GM18507 (cell line): ENCODE data around the gene AQP12B.
"Not testable (repeated sequence)": the region's sequence is repeated elsewhere in the genome, so short reads cannot be mapped to it uniquely, and the experiment has no call there.

Experiments used
- DNase-seq: peaks from one replicate; pipeline ENCODE4 v3.0.0; 2011; ENCODE audit warnings: low read depth; ENCODE audit not compliant: insufficient read length; ENCODE audit errors: extremely low spot score
- FAIRE-seq: peaks from 2 replicates; lab custom pipeline; 2011; peaks lifted over from hg19 to GRCh38; lab: Jason Lieb, UNC

AQP12B gene, protein sequence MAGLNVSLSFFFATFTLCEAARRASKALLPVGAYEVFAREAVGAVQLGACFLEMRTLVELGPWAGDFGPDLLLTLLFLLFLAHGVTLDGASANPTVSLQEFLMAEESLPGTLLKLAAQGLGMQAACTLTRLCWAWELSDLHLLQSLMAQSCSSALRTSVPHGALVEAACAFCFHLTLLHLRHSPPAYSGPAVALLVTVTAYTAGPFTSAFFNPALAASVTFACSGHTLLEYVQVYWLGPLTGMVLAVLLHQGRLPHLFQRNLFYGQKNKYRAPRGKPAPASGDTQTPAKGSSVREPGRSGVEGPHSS

DNA sequence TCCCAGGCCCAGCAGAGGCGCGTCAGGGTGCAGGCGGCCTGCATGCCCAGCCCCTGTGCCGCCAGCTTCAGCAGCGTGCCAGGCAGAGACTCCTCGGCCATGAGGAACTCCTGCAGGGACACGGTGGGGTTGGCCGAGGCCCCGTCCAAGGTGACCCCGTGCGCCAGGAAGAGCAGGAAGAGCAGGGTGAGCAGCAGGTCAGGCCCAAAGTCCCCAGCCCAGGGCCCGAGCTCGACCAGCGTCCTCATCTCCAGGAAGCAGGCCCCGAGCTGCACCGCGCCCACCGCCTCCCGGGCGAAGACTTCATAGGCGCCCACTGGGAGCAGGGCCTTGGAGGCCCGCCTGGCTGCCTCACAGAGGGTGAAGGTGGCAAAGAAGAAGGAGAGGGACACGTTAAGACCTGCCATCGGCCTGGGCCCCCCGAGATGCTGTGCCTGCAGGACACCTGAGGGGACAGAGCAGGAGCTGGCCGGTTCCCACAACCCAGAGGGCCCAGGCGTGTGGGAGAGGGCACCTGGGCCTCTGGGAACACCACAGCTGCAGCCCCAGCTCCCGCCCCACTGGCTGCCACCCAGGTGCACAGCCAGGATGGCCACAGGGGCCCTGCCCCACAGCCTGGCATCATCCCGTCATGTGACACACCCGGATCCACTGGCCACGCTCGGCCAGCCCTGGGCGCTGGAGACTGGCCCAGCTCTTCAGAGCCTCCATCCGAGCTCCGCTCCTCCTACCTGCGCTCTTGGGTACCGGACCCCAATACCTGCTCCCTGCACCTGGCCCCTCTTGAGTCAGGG lies at the start of gene AQP12B:
AQP12B (minus strand) TSS at position 455 of the 794 bp plus-strand sequence; CDS start at position 407, 48 bp downstream.
- not testable (repeated sequence) for DNase-seq, FAIRE-seq

DNA sequence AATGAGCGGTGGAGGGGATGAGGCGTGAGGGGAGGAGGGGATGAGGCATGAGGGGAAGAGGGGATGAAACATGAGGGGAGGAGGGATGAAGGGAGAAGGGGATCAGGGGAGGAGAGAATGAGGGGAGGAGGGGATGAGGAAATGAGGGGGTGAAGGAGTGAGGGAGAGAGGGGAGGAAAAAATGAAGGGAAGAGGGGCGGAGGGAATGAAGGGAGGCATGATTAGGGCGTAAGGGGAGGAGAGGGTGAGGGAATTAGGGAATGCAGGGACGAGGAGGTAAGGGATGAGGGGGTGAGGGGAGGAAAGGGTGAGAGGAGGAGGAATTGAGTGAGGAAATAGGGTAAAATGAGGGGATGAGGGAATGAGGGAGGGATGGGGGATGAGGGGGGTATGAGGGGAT lies 49.5 kb upstream of the AQP12B start:
- FAIRE-seq (no peak), DNase-seq (no peak)

DNA sequence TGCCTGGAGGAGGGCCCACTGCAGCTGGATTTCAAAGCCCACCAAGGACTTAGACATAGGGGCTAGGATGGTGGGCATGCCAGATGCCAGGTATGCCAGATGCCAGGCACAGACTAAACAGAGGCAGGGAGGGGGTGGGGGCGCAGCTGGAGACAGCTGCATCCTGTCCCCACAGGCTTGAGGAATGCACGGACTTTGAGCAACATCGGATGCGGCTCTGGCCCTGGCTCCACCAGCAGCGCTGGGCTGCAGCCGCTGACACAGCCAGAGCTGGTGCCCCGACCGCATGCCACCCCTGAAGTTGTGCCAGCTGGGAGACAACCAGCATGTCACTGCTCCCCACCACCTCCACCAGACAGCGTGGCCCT lies 48.5 kb upstream of the AQP12B start:
- DNase-seq (no peak), FAIRE-seq (no peak)

DNA sequence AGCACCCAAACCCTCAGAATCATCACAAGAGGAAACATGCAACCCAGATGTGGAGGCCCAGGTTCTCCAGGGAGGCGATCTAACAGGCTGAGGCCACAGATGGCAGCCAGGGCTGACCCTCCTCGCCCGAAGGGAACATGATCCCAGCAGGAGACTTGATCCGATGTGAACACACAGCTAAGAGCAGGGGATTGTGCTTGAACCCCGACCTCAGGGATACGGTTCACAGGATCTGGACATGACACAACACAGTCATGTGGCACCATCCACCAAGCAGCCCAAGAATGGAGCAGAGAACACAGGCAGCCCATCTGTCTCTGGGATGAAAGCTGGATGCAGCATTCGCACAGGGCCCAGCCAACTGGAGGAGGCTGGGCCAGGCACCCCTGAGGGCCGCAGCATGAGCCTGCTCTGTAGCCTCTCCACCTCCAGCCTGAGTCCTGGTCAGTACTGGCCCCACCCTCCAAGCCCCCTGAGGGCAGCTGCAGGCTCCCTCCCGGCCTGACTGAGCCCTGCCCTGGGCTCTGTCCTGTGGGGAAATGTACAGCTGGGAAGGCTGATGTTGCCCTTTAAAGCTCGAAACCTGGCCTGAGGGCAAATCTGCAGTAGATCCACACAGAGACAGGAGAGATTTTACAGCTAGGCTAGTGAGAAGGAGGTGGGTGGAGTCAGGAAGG lies 48.0 kb upstream of the AQP12B start:
- DNase-seq, result no peak
- no peak for FAIRE-seq

DNA sequence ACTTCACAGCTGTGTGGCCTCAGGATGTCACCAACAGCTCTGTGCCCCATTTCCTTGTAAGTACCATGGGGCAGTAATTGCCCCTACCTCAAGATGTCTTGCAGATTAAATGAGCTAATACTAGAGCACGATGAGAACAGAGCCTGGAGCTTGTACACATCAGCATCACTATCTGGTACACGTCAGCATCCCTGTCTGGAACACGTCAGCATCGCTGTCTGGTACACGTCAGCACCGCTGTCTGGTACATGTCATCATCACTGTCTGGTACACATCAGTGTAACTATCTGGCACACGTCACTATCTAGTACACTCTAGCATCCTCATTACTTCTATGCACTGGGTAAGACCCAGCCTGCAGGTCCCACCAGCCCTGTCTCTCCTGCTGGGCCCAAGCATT lies 46.1 kb upstream of the AQP12B start:
- FAIRE-seq (no peak), DNase-seq (no peak)

DNA sequence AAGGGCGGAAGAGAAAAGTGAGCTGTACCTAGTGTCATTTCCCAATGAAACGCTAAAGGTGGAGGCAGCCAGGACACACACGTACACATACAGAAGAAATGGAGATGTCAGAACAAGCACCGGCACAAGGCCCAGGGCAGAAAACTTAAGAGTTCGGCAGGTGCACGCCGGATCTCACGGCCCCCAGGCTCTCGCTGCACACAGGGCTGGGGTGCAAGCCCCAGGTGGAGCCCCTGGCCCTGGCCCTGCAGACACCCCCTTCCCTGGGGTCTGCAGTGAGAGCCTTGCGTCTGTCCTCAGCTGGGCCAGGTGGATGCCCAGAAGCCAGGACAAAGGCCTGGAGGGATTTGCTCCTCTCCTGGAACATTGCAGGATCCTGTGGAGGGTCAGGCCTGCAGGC lies 45.7 kb upstream of the AQP12B start:
- FAIRE-seq (no peak), DNase-seq (no peak)

DNA sequence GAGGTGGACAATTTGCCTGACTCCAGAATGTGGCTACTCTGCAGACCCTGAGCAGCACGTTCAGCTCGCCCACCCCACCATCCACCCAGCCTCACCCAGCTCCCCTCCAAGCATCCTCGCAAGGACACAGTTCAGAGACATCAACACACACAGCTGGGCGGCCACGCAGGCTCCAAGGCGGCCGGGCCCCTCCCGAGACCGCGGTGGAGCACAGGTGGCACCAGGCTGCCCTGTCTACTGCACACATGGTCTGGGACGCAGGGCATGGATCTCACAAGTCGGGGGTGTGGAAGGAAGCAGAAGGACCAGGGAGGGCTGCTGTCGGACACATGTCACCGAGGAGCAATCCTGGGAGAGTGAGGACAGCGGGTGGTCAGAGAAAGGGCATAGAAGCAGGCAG lies 45.2 kb upstream of the AQP12B start:
- DNase-seq (no peak), FAIRE-seq (no peak)

DNA sequence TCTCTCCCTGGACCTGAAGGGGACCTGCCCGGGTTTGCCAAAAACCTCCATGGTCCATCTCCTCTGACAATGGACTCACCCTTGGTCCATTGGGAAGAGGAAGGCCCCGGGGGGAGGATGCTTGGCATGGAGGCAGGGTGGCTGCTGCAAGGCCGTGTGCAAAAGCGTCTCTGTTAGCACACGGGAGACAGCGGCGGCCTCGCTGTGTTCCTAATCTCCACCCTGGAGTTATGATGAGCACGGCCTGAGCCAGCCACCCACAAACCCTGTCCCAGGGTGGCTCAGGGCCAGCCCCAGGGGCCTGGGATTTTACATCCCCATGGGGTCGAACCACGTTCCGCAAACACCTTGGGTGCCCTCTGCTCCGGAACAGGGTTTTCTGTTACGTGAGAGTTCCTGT lies 44.8 kb upstream of the AQP12B start:
- no peak for DNase-seq
- FAIRE-seq, result no peak

DNA sequence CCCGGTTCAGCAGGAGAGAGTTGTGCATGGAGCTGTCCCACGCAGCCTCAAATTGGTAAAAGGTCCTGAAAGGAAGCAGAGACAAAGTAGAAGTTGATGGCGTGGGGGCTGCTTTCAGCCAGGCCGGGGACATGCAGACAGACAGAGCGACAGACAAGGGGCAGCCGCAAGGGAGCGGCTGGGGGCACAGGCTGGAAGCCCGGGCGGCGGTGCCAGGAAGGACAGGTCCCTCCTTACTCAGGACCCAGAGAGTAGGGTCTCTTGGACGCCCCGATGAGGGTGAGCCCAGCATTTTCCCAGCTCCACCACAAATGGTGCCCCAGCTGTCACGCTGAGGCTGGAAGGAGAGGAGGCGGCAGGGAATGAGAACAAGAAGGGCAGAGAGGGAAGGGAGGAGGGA lies 44.2 kb upstream of the AQP12B start:
- FAIRE-seq, result no peak
- no peak for DNase-seq

DNA sequence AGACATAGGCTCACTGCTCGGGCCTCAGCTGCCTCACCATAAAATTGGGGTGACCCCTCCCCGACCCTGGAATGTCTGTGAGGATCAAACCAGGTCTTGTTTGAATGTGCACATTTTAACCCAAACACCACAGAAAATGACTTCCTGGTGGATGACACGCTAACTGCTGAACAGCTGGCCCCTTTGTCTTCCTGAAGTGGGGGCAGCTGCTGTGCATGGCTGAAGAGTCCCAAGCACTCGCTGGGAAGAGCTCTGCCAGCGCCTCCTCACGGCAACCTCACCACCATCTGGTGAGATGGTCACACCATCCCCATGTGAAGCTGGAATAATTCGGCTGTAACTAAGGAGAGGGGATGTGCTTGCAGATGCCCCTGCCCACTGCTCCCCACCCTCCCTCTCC lies 43.0 kb upstream of the AQP12B start:
- DNase-seq, result no peak
- FAIRE-seq, result no peak

DNA sequence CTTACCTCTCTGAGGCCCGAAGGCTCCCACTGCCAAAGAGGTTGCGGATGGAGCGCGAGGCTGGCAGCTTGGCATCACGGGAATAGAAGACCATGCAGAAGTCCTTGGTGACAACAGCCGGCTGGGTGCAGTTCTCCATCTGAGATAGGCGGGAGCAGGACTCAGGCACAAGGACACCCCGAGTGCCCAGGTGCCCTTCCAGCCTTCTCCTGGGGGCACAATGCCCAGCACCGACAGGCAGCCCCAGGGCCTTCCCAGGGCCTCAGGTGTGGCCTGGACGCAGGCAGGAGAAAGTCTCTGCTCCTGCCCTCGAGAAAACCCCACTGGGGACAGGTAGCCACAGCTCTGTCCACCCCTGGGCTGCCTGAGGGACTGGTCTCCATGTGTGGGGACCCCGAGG lies 42.6 kb upstream of the AQP12B start:
- FAIRE-seq (no peak), DNase-seq (no peak)

DNA sequence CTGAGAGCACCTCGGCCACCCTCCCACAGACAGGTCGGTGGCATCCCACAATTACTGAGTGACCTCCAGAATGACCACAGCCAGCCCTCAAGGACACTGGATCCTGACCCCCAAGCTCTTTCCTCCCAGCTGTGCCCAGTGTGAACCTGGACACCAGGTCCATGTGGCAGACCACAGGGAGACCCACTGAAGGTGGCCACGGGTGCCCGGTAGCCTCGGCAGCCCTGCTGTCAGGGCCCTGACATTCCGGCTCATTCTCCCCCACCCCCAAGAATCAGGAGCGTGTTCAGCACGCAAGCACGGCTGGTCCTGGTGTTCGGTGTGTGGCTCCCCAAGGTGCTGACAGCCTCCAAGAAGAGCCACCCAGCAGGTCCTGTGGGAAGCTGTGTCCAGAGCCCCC lies 41.7 kb upstream of the AQP12B start:
- no peak for FAIRE-seq
- DNase-seq, result no peak

DNA sequence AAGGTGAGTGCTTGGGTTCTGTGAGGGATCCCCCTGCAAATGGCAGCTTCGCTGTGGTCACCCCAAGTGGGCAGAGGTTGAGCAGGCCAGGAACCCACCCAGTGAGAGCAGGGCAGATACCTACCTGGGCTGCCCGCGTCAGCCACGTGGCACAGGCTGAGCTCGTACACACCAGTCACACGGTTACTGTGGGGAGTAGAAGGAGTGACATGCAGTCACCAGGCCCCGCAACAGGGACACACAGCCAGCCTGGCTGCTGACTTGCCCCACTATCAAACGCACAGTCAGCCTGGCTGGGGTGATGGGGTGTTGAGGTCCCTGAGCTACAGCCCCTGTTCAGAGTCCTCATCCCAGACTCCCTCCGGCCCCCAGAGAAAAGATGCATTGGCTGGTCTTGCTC lies 41.2 kb upstream of the AQP12B start:
- DNase-seq, result no peak
- FAIRE-seq, result no peak

DNA sequence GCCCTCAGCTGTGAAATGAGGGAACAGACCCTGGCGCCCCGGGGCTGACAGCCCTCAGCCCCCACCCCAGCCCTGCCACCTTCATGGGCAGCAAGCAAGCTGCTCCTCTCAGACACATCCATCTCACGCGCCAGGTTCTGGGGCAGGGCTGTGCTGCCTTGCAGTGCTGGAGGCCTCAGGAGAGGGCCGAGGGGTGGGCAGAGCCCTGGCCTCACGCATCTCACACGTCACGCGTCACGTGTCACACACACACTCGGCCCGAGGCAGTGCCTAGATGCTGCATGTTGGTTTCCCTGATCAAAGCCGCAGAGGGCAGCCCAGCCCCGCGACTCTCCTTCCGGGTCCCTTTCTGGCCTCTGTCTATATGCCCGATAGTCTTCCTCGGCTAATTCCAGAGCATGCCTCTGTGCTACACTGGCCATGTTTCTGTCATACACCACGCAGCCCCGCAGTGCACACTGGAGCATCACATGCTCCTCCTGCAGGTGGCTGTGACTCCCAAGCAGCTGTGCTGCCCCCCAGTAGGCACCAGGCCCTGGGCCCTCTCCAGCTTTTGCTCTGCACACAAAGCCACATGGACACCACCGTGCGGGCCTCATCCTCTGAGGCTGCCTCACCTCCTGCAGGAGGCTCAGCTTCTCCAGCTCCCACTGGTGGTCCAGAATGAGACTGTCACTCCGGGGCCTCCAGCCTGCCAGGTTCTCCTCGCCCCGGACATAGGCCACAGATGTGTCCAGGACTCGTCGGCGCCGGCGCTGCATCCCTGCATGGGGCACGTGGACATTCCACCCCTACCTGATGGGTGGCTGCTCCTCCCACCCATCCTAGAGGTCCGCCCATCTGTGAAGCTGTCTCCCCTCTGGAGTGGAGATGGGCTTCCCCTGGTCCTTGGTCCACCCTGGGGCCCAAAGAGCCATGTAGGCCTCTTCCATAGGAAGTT lies 40.4 kb upstream of the AQP12B start:
- DNase-seq (no peak), FAIRE-seq (no peak)

DNA sequence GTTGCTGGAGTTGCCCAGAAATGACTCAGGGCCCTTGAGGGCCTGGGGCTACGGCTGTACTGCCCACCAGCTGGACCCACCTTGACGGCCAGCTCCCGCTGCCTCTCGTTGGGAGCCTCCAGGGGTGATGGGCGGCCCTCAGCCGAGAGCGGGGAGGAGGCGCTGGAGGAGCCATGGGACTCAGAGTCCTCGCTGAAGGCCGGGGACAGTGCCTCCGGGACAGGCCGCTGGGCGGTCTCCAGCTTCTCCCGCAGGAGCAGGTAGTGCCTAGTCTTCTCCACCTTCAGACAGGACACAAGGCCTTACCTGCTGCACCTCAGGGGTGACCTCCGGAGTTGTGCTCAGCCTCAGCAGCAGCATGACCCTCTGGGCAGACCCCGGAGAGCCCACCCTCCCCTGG lies 39.7 kb upstream of the AQP12B start:
- FAIRE-seq (no peak), DNase-seq (no peak)

DNA sequence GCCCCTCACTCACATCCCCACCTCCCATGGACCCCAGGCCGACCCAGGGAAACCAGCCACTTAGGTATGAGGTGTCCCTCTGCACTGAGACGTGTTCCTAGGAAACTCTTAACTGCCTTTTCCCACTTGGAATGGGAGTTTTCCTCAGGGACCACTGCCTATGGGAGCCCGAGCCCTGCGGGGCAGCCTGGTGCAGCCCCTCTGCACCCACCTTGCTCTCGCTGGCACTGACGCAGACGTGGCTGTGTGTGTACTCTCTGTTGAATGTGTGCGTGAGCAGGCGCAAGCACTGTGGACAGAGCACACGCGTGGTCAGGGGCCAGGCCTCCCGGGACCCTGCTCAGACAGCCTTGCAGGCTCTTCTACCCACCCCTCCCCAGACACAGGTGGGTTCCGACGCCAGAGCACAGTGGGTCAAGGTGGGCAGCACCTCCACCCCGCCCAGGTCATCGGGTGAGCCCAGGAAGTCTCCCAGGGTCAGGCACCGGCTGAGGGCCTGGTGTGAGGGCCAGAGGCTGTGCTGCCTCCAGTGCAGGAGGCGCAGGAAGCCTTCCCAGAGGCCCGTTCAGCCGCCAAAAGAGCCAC lies 39.0 kb upstream of the AQP12B start:
- no peak for FAIRE-seq

DNA sequence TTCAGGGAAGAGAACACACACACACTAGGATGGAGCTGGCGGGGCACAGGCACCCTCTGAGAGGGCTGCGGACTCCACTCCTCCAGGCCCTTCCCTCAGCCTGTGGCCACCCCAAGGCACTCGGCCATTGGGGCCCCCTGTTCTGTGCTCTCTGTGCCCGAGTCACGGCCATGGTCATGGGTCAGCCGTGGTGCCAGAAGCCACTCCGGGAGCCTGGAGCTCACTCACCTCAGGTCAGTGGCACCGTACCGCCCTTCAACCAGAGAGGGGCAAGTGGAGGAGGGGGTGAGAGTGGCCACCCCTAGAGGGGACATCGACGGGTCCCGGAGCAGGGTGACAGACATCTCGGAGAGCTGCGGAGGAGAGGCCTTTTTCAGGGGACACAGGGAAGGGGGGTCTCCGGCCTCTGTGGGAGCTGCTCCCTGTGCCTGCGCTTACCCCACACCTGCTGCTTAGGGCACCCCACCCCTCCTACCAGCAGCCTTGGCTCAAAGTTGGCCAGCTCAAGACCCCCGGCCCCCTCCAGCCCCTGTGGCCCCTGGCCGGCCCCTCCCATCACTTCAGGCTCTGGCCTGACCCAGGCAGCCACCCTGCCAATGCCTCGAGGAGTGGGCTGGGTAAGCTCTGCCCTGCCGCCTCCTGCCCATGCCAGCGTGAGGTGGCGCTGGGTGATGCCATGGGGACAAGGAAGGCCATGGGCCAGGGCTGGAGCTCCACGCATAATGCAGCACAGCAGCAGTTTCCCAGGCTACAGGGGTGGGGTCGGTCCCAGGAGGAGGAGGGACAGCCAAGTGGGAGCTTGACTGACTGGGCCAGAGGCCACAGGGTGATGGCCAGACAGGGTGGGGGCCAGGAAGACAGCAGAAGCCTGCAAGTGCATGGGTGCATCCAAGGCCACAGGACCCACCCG lies 38.3 kb upstream of the AQP12B start:
- DNase-seq (no peak), FAIRE-seq (no peak)

More for the DNA sequence above, 39.0 kb upstream of the AQP12B start:
- no peak for DNase-seq
